Lower leg skin (tissue), 4 donors: ENCODE data around the gene SGCA. TPM values are rescaled to one million over a fixed set of nuclear protein-coding genes. Genes with fewer than 3 reads are reported as not detected.
A peak's percentile ranks its signal among the peaks of the same experiment; 100 is the strongest.

Experiments
- DNase-seq, 2 donors: peaks; one replicate each; pipeline ENCODE4 v3.0.0-alpha.2; 2019; ENCODE audit warnings: low spot score in 2 of 2
- H3K4me3 ChIP-seq: fragments of 200-600 bp; sonication (generic); 2 replicates; pipeline ENCODE4 v1.5.1; 2017; ENCODE audit warnings: mild to moderate bottlenecking, low read depth; ENCODE audit not compliant: poor library complexity, severe bottlenecking
- CTCF ChIP-seq, 3 donors: fragments of 450-650 bp; IDR thresholded peaks; one replicate each; pipeline ENCODE4 v1.5.1; 2016; ENCODE audit warnings: antibody characterized with exemption in 3 of 3, mild to moderate bottlenecking in 3 of 3, moderate library complexity in 2 of 3
- POLR2A ChIP-seq, 2 donors: fragments of 450-650 bp; IDR thresholded peaks; one replicate each; pipeline ENCODE4 v1.6.1; 2016 to 2017; ENCODE audit warnings: antibody characterized with exemption in 2 of 2, mild to moderate bottlenecking in 1 of 2, moderate library complexity in 1 of 2
- WGBS, 2 donors: methylation state at CpG; one replicate each; pipeline ENCODE4 v1.1.5; 2018; 5-methylcytosine and 5-hydroxymethylcytosine counted together
- intact Hi-C: fragments of 100-400 bp; cut with DNase I; formaldehyde crosslinking; loops from one replicate; pipeline ENCODE4 v1.15.0; 2023; ENCODE audit warnings: low total_unique reads
- total RNA-seq, 4 donors: library from RNA; depleted of rRNA; stranded (reverse); fragments of >200 nt; gene quantifications; one replicate each; pipeline ENCODE4 v1.1.0, GENCODE V29; 2016

The SGCA gene
- total RNA-seq, 4 donors from 2014 or later = 1.0 to 9.9 (median 5.6) TPM

GRCh38 chr17:50199803-50200456 is 34.1 kb downstream of the SGCA start:
- TF ChIP-seq POLR2A (IDR thresholded peaks at IDR 0.05) (no peak), CTCF (IDR thresholded peaks at IDR 0.05) (no peak)
- intact Hi-C loops = loop anchor here (2.0 to 10.0 kb wide), 2 partner anchors 73 to 275 kb away; partner anchors contain the start of gene RSAD1
- peak; percentile 93 to 97 for DNase-seq
- WGBS, 2 donors = 2 to 5% methylated on average over 24 to 33 of the region's 36 CpGs
- H3K4me3 ChIP-seq = peak overlapping the region; percentile 41

GRCh38 chr17:50200457-50201275 is 34.9 kb downstream of the SGCA start:
- DNase-seq = peak; percentile 92 to 98
- intact Hi-C loops = loop anchor here (2.0 kb wide), 1 partner anchor 72 kb away; no protein-coding TSS in a partner anchor
- TF ChIP-seq CTCF (IDR thresholded peaks at IDR 0.05) (peak in 2 of 3 donors; percentile 80 to 100), POLR2A (IDR thresholded peaks at IDR 0.05) (no peak)
- 1% methylated on average over 40 to 55 of the region's 55 CpGs for WGBS, 2 donors
- H3K4me3 ChIP-seq = peak overlapping the region; percentile 41

- H3K4me3 ChIP-seq = peak within 1 kb of the TSS; percentile 41
- intact Hi-C loops = loop anchor here (2.0 kb wide), 1 partner anchor 71 kb away; no protein-coding TSS in a partner anchor
- DNase-seq = peak; percentile 75 to 96
- WGBS, 2 donors = 5 to 12% methylated on average over 33 to 34 of the region's 34 CpGs
- TF ChIP-seq POLR2A (IDR thresholded peaks at IDR 0.05) = peak in 1 of 2 donors; percentile 80
- no peak for TF ChIP-seq CTCF (IDR thresholded peaks at IDR 0.05)
Observed at GRCh38 chr17:50201276-50201854, 35.6 kb downstream of the SGCA start, which contains the start of gene COL1A1. COL1A1 (minus strand) TSS chr17:50201631; CDS start chr17:50201513, 118 bp downstream.

- no peak overlapping the region for H3K4me3 ChIP-seq
- DNase-seq = no peak
- TF ChIP-seq CTCF (IDR thresholded peaks at IDR 0.05) (no peak), POLR2A (IDR thresholded peaks at IDR 0.05) (no peak)
- intact Hi-C loops = no loop called here
- 32 to 47% methylated on average over 14 of the region's 14 CpGs for WGBS, 2 donors
Observed at GRCh38 chr17:50203086-50203485, 37.3 kb downstream of the SGCA start.

- intact Hi-C loops = no loop called here
- no peak overlapping the region for H3K4me3 ChIP-seq
- no peak for TF ChIP-seq CTCF (IDR thresholded peaks at IDR 0.05)
- TF ChIP-seq POLR2A (IDR thresholded peaks at IDR 0.05) = no peak
- WGBS, 2 donors = 54 to 69% methylated on average over 13 of the region's 13 CpGs
- no peak for DNase-seq
Observed at GRCh38 chr17:50203604-50204345, 38.0 kb downstream of the SGCA start.
